ENCODE data around the gene CFAP46.
A peak's percentile ranks its signal among the peaks of the same experiment; 100 is the strongest.

CFAP46 gene

GRCh38 chr10:132803416-132804210 is 138.8 kb downstream of the CFAP46 start:
- Histone ChIP-seq H3K27me3 (ENCODE audit: insufficient read depth, low read depth, severe bottlenecking) (no peaks in the 10 kb centered on the region), H3K36me3 (no peaks in the 10 kb centered on the region), H3K4me3 (ENCODE audit: low read depth, low read length) (no peak overlapping the region), H3K9me3 (ENCODE audit: severe bottlenecking) (no peaks in the 10 kb centered on the region), H3K27ac (no peak overlapping the region)
- no peak for TF ChIP-seq CTCF (IDR thresholded peaks at IDR 0.05; ENCODE audit: low read depth, low read length)
- DNase-seq, result peak; percentile 41

DNA sequence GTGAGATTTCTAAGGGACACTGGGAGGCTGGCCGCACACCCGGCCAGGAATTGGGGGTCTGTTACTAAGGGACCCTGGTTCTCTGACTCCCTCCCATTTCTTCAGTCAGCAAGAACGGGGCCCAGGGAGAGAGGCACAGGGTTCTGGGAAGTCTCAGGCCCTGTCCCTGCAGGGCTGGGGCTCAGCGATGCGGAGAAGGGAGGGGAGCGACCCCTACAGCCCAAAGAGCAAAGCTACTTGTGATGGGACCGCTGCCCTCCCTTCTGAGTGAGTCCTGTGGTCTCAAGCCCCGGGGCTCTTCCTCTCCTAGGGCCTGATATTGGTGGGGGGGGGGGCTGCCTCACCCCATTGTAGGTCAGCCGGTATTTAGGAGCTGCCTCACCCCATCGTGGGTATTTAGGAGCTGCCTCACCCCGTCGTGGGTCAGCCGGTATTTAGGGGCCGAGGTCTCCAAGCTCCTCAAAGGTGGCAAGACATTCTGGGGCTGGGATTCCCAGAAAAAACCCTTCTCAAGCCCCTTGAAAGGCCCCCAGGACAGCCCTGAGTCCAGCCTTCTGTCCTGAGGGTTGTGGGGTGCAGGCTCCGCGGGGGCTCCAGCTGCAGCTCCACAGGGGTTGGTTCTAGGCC is 139.6 kb downstream of the CFAP46 start:
- Histone ChIP-seq H3K27ac (no peak overlapping the region), H3K9me3 (ENCODE audit: severe bottlenecking) (no peaks in the 10 kb centered on the region), H3K27me3 (ENCODE audit: insufficient read depth, low read depth, severe bottlenecking) (no peaks in the 10 kb centered on the region), H3K4me3 (ENCODE audit: low read depth, low read length) (no peak overlapping the region), H3K36me3 (no peaks in the 10 kb centered on the region)
- DNase-seq, result peak; percentile 42
- TF ChIP-seq CTCF (IDR thresholded peaks at IDR 0.05; ENCODE audit: low read depth, low read length), result peak; percentile 53

DNA sequence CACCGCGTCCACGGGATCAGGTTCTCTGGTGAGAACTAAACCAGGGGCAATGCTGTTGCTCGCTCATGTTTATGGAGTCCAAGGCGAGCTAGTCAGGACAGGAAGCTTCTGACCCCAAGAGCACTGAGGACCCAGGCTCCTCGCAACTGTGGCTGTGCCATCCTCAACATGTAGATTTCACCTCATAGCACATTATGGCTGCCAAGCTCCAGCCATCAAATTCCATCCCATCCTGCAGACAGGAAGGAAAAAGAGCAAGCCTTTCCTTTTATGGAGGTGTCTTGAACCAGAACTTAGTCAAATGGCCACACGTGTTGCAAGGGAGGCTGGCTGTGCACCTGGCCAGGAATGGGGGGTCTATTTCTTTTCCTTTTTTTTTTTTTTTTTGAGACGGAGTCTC is 140.3 kb downstream of the CFAP46 start:
- no peak for DNase-seq
- no peak overlapping the region for H3K4me3 ChIP-seq (ENCODE audit: low read depth, low read length)
- no peaks in the 10 kb centered on the region for H3K9me3 ChIP-seq (ENCODE audit: severe bottlenecking)
- no peak for TF ChIP-seq CTCF (IDR thresholded peaks at IDR 0.05; ENCODE audit: low read depth, low read length)
- H3K27me3 ChIP-seq (ENCODE audit: insufficient read depth, low read depth, severe bottlenecking), result no peaks in the 10 kb centered on the region
- H3K27ac ChIP-seq, result no peak overlapping the region
- no peaks in the 10 kb centered on the region for H3K36me3 ChIP-seq

DNA sequence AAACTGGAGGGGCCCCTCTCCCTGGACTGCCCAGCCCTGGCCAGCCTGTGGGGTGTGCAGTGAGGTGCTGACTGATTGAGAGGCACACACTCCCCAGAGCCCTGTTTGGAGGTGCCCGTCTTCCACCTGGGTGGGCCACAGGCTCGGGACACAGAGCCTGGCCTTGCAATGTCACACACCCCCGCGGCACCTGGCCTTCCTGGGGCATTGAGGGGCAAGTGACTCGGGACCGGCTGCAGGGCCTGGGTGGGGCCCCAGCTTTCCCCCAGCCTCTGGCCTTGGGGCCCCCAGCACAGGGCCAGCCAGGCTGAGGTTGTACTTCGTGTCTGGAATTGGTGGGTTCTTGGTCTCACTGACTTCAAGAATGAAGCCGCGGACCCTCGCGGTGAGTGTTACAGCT is 142.5 kb downstream of the CFAP46 start:
- no peaks in the 10 kb centered on the region for H3K36me3 ChIP-seq
- no peak overlapping the region for H3K4me3 ChIP-seq (ENCODE audit: low read depth, low read length)
- DNase-seq, result no peak
- TF ChIP-seq CTCF (IDR thresholded peaks at IDR 0.05; ENCODE audit: low read depth, low read length), result no peak
- no peak overlapping the region for H3K27ac ChIP-seq
- no peaks in the 10 kb centered on the region for H3K27me3 ChIP-seq (ENCODE audit: insufficient read depth, low read depth, severe bottlenecking)
- no peaks in the 10 kb centered on the region for H3K9me3 ChIP-seq (ENCODE audit: severe bottlenecking)

DNA sequence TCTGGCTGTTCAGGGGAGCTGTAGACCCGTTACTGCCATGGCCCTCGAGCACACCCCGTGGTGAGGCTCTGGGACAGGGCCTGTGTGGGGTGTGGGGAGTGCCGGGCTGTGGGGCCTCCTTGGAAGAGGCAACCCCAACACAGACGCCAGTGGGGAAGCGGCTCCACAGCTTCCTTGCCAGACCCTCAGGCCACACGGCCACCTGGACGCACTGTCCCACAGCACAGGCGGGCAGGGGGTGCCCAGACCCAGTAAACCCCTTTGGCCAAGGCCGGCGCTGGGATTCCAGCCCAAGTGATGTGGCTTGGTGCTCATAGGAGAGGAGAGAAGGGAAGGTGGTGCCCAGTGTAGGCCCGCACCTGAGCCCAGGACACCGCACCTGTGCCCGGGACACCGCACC is 143.5 kb downstream of the CFAP46 start:
- no peak for DNase-seq
- H3K27me3 ChIP-seq (ENCODE audit: insufficient read depth, low read depth, severe bottlenecking), result no peaks in the 10 kb centered on the region
- no peak overlapping the region for H3K4me3 ChIP-seq (ENCODE audit: low read depth, low read length)
- TF ChIP-seq CTCF (IDR thresholded peaks at IDR 0.05; ENCODE audit: low read depth, low read length), result no peak
- no peaks in the 10 kb centered on the region for H3K36me3 ChIP-seq
- no peaks in the 10 kb centered on the region for H3K9me3 ChIP-seq (ENCODE audit: severe bottlenecking)
- no peak overlapping the region for H3K27ac ChIP-seq
